Middle frontal gyrus (tissue), 1 donor: Measurements from ENCODE around the gene NOL6.
"Not testable (repeated sequence)": the region's sequence is repeated elsewhere in the genome, so short reads cannot be mapped to it uniquely, and the experiment has no call there.

ENCODE experiments used
- DNase-seq: peaks from one replicate; pipeline ENCODE4 v3.0.0-alpha.2; 2015; ENCODE audit warnings: low spot score; ENCODE audit errors: extremely low spot score

NOL6 gene, protein sequence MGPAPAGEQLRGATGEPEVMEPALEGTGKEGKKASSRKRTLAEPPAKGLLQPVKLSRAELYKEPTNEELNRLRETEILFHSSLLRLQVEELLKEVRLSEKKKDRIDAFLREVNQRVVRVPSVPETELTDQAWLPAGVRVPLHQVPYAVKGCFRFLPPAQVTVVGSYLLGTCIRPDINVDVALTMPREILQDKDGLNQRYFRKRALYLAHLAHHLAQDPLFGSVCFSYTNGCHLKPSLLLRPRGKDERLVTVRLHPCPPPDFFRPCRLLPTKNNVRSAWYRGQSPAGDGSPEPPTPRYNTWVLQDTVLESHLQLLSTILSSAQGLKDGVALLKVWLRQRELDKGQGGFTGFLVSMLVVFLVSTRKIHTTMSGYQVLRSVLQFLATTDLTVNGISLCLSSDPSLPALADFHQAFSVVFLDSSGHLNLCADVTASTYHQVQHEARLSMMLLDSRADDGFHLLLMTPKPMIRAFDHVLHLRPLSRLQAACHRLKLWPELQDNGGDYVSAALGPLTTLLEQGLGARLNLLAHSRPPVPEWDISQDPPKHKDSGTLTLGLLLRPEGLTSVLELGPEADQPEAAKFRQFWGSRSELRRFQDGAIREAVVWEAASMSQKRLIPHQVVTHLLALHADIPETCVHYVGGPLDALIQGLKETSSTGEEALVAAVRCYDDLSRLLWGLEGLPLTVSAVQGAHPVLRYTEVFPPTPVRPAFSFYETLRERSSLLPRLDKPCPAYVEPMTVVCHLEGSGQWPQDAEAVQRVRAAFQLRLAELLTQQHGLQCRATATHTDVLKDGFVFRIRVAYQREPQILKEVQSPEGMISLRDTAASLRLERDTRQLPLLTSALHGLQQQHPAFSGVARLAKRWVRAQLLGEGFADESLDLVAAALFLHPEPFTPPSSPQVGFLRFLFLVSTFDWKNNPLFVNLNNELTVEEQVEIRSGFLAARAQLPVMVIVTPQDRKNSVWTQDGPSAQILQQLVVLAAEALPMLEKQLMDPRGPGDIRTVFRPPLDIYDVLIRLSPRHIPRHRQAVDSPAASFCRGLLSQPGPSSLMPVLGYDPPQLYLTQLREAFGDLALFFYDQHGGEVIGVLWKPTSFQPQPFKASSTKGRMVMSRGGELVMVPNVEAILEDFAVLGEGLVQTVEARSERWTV

DNA sequence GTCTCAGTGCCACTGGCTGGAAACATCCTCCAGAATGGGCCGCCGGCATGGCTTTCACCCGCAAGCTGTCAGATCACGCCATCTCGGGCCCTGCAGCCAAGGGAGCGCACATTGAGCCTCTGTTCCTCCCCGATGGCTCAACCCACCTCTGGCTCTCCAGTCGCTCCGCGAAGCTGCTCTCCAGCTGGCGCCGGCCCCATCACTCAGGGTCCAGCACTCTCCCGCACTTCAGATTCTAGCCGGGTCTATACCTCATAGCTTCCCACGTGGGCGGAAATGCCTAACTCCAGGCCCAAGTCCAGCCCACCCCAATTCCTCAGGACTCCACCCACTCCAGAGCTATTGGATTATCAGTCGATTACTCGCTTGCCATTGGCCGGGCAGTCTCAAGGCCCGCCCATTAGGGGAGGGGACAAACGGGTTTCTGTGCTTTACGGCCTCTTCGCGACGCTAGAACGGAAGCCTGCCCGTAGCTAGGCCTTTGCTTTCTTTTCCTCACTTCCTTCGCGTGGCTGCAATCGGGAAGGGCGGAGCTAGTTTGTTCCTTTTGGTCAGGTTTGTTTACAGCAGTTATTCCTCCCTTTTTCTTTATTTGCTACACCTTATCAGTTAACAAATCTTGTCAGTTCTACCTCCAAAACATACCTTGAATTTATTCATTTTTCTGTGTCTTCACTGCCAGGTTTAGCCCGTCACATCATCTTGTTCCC, at the start of gene NOL6:
Gene NOL6 (minus strand): TSS at position 282 of the 710 bp plus-strand sequence. CDS start 82 bp downstream, at position 200.
- peak; percentile 99 for DNase-seq

DNA sequence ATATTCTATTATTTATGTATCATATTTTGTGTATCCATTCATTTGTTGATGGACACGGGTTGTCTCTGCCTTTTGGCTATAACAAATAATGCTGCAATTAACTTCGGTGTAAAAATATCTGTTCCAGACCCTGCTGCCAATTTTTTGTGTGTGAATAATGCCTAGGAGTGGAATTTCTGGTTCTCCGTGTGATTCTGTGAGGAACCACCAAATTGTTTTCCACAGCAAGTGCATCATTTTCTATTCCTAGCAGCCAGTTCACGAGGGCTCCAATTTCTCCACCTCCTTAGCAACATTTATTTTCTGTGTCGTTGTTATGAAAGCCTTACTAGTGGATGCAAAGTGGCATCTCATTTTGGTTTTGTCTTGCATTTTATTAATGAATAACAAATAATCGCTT, 48.1 kb upstream of the NOL6 start:
- not testable (repeated sequence) for DNase-seq

DNA sequence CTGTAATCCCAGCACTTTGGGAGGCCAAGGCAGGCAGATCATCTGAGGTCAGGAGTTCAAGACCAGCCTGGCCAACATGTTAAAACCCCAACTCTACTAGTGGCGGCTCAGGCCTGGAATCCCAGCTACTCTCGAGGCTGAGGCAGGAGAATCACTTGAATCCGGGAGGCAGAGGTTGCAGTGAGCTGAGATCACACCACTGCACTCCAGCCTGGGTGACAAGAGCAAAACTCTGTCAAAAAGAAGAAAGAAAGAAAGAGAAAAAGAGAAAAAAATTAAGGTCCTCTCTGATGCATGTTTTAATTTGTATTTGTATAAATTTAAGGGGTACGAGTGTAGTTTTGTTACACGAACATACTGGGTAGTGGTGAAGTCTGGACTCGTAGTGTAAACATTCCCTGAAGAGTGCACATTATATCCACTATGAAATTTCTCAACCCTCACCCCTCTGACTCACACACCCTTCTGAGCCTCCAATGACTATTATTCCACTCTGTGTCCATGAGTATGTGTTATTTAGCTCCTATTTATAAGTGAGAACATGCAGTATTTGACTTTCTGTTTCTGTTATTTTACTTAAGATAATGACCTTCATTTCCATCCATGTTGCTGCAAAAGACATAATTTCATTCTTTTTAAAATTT, 44.3 kb upstream of the NOL6 start:
- not testable (repeated sequence) for DNase-seq

DNA sequence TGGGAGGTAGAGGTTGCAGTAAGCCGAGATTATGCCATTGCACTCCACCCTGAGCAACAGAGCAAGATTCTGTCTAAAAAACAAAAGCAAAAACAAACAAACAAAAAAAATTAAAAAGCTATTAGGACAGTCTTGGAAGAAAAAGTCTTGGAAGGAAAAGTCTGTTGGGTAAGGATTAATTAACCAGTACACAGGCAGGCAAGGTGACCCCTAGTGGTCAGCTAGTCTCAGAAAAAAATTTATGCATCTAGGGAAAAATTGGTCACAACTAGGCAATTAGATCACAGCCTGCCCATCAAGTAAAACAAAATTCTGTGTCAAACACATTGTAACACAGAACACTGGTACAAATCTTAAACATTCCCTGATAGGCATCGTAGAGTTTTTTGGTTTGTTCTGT, 43.6 kb upstream of the NOL6 start:
- no peak for DNase-seq

DNA sequence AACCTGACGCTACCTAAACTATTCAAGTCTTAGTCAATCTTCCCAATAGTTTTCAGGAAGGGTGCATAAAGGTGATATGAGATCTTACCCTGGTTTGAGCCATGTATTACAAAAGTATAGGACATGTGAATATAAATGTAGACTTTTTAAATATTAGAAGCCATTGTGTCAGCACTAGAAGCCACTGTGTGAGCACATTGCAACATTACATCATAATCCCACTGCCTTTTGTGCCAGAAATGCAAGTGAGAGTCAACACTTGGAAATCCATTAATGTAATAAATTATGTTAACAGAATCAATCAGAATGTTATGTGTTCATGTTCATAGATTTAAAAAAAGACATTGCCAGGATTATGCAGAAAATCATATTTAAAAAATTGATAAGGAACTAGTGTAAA, 42.7 kb upstream of the NOL6 start:
- DNase-seq, result not testable (repeated sequence)

DNA sequence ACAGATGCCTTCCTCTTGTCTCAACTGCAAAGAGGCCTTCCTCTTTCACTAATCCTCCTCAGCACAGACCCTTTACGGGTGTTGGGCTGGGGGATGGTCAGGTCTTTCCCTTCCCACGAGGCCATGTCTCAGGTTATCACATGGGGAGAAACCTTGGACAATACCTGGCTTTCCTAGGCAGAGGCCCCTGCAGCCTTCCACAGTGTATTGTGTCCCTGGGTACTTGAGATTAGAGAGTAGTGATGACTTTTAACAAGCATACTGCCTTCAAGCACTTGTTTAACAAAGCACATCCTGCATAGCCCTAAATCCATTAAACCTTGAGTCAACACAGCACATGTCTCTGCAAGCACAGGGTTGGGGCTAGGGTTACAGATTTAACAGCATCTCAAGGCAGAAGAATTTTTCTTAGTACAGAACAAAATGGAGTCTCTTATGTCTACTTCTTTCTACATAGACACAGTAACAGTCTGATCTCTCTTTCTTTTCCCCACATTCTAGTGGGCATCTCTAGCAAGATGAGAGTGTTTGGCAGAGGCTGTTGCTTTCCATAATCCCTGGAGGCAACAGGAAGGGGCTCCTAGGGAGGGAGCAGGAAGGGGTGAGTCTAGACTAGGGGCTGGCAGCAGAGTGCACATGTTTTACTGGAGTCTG, 41.7 kb upstream of the NOL6 start:
- DNase-seq, result not testable (repeated sequence)

DNA sequence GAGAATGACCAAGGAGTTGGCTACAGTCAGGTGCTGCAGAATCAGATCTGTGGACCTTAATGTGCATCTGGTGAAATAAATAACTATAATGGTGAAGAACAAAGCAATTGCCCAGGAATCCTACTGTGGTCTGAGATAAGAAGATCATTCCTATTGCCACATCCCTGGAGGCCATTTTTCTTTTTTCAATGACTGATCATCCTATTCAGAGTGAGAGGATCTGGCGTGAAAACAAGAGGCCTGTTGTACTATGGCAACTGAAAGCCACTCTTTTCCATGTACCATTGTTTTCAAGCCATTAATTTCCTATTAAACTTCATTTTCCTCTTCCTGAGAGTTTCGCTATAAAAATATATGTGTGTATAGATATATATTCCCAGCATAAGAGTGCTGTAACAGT, 38.8 kb upstream of the NOL6 start:
- DNase-seq, result not testable (repeated sequence)

DNA sequence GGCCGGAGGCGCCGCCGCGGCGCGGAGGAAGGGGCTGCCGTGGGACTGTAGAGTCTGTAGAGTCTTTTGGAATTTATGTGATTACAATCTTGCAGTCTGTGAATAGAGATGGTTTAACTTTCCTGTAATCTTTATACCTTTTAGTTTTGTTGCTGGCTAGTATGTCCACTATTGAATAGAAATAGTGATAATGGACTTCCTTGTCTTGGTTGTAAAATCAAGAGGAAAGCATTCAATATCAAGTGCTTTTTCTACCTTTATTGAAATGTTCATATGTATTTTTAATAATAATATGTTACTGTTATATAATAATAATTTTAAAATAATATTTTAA, 37.4 kb upstream of the NOL6 start:
- not testable (repeated sequence) for DNase-seq

DNA sequence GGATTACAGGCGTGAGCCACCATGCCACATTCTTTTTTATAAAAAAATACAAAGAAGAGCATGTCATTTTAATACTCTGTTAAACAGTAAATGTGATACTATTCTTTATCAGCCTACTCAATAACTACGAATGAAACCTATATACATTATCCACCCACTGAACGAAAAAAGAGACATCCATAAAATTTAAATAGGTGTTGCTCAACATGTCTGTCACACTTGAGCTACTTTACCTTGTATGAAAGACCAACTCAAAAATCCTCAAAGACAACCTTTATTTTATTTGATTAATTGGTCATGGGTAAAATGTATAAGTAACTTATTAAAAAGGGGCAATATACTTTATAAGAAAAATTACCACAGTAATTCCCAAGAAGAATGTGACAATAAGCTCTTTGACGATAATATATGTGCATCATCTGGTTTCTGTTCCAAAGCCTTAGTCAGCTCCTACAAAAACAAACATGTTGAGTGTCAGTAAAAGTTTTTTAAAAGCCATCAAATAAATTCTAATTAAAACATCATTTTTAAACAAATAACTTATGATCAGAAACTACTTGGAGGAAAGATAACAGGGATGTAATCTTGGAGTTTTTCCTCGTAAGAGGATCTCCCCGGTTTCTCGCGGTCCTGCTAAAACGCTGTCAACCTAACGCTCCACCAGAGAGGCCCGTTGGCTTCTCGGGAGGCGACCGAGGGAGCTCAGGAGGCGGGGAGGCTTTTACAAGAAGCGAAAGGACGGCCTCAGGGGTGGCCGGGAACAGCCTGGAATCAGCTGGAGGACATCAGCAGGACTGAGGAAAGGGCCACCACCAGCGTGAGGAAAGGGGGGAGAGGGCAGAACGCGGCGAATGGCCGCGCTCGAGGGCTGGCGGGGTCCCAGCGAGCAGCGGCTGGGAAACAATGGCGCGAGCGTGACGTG, 36.8 kb upstream of the NOL6 start:
- peak; percentile 34 for DNase-seq

DNA sequence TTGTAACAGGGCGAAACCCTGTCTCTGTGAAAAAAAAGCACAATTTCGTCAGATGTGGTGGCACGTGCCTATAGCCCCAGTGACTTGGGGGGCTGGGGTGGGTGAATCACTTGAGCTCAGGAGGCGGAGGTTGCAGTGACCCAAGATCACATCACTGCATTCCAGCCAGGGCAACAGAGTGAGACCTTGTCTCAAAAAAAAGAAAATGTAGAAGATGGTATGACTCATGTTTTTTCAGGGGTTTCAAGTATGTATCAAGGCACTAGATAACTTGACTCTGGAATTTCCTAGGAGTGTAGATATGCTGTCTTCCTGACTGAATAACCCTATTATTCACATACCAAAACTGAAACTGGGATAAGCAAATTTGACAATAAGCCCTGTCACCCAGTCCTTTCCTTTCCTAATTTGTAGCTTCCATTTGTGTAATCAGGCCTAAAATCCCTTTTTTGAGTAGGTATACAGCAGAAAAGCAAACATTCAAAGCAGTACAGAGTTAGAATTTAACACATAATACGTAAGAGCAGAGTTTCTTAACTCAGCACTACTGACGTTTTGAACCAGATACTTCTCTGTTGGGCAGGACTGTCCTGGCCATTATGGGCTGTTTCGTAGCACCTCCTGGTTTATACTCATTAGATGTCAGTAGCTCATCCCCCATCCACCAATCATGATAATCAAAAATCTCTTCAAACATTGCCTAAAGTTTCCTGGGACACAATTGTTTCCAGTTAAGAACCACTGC, 33.1 kb upstream of the NOL6 start:
- no peak for DNase-seq

DNA sequence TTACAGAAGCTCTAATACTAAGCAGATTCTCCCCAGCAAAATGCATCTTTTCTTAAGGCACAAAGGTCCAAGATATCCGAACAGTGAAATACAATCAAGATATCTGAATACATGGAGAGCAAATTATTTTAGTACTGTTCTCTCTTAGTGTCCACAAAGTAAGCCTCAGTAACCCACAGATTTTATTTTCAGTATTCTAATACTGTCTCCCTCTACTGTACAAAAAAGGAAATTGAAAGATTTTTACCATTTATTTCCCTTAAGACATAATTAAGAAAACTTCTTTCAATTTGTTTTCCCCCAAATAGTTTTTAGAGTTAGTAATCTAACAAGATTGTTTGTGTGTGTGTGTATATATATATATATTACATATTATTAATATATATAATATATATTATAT, 24.7 kb upstream of the NOL6 start:
- DNase-seq, result no peak

DNA sequence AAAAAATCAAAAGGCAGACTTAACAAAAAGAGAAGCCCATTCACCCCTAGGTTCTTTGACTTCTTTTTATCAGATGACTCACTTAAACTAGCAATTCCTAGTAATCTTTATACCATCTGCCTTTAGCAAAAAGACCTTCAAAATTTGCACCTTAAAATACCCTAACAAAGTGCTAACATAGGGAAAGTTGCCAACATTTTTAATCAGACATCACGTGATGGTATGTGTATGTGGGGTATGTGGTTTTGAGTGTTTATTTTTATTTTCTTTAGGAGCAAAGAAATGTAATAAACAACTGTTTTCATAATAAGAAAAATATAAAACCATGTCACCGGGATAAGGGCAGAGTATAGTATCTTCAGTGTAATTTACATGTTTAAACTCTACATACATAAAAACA, 20.1 kb upstream of the NOL6 start:
- DNase-seq, result not testable (repeated sequence)

DNA sequence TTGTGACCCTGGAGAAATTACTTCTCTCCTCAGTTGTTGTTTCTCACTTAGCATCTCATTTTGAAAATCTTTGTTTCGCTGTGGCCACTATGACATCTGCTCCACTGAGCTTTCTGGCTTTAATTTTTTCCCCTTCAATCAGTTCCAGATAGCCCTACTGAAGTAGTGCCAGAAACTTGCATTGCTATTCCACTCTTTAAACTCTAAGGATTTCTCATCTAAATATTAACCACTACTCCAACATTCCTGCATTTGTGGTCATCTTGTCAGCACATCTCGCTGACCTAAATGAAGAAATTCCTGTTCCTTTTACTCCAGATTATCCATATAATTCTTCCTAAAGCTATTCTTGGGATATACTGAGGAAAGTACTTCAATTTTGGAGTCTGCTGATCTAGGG, 15.3 kb upstream of the NOL6 start:
- DNase-seq, result no peak

DNA sequence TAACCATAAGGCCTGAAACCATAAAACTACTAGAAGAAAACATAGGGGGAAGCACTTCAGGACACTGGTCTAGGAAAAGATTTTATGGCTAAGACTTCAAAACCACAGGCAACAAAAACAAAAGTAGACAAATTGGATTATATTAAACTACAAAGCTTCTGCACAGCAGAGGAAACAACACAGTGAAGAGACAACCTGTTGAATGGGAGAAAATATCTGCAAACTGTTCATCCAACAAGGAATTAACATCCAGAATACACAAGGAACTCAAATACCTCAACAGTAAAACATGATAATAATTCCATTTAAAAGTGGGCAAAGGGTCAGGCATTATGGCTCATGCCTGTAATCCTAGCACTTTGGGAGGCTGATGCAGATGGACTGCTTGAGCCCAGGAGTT, 11.6 kb upstream of the NOL6 start:
- DNase-seq, result not testable (repeated sequence)

DNA sequence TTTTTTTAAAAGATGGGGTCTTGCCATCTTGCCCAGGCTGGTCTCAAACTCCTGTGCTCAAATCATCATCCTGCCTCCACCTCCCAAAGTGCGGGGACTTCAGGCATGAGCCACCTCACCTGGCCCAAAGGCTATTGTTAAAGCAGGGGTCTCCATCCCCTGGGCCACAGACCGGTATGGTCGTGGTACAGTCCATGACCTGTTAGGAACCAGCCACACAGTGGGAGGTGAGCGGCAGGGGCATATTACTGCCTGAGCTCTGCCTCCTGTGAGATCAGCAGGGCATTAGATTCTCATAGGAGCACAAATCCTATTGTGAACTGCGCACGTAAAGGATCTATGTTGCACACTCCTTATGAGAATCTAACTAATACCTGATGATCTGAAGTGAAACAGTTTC, 7.3 kb upstream of the NOL6 start:
- no peak for DNase-seq

DNA sequence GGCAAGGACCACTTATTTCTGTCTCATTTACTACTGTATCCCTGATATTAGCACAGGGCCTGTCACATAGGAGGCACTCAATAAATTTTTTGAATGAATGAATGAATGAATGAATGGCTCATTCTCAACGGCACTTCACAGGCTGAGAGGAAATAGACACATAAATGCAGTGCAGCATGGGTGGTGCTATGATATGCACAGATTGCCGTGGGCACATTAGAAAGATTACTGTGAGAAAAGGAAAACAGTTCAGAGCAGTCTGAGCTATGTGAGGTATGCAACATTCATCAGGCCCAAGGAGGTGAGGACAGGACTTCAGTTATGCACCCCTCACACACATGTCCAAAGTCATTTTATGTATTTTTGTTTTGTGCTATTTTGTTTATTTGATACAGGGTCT, 6.4 kb upstream of the NOL6 start:
- DNase-seq, result no peak

DNA sequence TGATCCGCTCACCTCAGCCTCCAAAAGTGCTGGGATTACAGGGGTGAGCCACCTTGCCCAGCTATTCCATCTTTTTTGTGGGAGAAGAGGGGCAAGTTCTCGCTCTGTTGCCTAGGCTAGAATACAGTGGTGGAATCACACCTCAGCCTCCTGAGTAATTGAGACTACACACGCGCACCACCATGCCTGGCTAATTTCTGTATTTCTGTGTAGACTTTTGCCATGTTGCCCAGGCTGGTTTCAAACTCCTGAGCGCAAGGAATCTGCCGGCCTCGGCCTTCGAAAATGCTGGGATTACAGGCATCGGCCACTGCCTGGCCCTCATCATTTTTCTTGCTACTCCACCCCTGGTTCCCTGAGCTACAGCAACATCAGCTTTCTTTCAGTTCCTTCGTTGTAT, 2.8 kb upstream of the NOL6 start:
- no peak for DNase-seq

DNA sequence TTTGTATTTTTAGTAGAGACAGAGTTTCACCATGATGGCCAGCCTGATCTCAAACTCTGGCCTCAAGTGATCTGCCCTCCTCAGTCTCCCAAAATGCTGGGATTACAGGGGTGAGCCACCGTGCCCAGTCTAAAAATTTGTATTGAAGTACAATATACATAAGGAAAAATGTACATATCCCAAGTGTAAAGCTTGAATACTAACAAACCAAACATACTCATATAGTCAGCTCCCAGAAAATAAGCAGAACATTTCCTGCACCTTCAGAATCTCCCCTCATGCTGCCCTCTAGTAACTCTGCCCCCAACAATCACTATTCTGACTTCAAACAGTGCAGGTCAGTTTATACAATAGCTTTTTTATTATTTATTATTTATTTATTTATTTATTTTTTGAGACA, 1.6 kb upstream of the NOL6 start:
- DNase-seq, result no peak
